ENCODE results near the gene FAM120C.

The FAM120C gene

GRCh38 chrX:54134269-54134668, 48.8 kb downstream of the FAM120C start:
- DNase-seq = no peak

DNA sequence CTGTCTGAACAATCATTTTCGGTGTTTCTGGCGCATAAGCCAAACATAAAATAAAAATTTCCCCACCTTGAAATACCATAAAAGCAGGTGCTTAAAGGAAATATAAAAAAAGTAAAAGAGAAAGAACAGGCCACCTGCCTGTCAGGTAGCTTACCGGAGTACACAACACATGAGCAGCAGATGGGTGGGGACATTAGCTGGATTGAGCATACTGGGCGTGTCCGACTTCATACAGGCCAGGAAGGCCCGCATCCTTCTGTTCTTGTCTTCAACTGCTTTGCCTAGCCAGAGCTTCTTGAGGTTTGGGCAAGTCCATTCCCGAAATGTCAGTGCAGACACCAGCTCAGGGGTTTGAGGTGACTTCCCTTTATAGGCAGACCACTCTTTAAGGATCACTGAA, 66.7 kb downstream of the FAM120C start:
- DNase-seq = no peak

DNA sequence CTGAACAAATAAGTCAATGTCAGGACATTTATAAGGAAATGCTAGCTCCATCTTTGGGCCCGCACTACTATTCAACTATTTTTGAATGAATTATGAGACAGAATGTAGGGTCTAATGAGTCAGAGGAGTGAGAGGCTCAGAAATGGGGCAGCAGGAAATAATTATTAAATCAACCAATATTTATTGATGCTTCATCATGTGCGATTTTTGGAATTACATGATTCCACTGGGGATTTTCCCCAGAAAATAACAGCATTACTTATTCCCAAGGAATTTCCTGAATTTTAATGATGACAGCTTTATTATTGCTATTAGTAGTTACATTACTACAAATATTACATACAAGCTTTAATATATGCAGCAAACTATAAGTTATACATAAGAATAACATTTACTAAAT, 89.5 kb downstream of the FAM120C start:
- no peak for DNase-seq

- DNase-seq = no peak
Measured at GRCh38 chrX:54093159-54093558, 89.9 kb downstream of the FAM120C start.

DNA sequence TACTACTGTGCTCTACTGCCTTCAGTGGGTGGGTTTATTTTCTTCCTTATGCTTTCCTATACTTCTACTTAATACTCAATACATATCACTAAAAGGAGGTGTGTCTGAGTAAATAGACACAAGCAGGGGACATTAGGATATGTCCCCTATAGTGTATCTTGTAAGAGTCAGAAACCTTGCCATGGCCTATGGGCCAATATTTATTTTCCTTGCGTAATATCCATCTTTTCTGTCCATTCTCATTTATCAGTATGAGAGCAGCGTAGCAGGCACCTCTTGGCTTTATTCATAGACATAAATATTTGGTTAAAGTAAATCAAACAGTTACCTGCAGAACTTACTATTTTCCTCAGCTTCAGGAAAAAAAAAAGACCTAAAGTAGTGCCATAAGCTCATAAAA, 92.2 kb downstream of the FAM120C start:
- DNase-seq = no peak

- DNase-seq = no peak
Measured at GRCh38 chrX:54089191-54089590, 93.9 kb downstream of the FAM120C start.

DNA sequence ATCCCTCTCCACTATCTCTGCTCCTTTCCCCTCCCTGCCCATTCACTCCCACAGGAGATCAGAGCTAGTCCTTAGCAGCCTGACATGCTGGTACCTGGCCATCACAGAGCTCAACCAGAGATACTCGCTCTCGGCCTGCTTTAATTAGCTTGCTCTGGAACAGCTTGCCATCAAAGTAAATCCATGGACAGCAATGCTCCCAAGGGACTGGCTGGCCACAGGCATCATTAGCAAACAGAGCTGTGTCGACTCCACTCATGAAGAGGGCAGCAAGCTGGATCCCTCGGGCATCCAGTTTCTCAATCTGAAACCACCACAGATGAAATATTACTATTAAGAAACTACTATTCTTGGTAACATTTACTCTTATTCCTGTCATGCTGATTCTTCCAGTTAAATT, 95.4 kb downstream of the FAM120C start:
- DNase-seq = no peak

GRCh38 chrX:54085666-54086065, 97.4 kb downstream of the FAM120C start:
- DNase-seq = no peak

DNA sequence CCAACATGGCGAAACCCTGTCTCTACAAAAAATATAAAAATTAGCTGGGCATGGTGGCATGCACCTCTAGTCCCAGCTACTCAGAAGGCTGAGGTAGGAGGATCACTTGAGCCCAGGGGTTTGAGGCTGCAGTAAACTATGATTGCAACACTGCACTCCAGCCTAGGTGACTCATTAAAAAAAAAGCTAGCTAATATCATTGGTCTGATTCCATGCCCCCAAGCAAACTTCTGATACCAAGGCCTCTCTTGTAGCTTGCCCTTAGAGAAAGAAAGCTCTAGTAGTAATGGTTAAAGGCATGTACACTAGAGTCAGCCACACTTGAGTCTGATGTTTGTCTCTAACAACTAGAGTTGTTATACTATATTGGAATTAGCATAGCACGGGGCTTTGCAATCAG, 106.2 kb downstream of the FAM120C start:
- no peak for DNase-seq

- no peak for DNase-seq
Measured at GRCh38 chrX:54074826-54075225, 108.2 kb downstream of the FAM120C start.

DNA sequence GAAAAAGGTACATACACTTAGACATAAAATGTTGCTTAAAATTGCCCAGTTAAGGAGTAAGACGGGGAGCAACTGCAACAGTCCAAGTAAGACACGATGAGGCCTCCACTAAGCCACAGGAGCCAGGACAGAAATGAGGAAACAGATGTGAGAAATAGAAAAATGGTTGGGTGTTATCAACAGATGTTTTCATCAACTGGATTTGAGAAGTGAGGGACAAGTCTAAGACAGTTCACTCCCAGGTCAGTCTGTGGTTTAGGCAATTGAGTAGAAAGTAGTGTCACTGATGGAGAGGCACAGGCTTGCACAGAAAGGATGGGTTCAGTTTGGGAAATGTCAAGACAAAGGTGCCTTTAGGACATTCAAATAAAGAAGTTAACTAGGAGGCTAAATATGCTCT, 115.3 kb downstream of the FAM120C start:
- no peak for DNase-seq

- no peak for DNase-seq
Measured at GRCh38 chrX:54066841-54067240, 116.2 kb downstream of the FAM120C start.

- DNase-seq = no peak
Measured at GRCh38 chrX:54064564-54064963, 118.5 kb downstream of the FAM120C start.

GRCh38 chrX:54063361-54063760, 119.7 kb downstream of the FAM120C start:
- DNase-seq = no peak

DNA sequence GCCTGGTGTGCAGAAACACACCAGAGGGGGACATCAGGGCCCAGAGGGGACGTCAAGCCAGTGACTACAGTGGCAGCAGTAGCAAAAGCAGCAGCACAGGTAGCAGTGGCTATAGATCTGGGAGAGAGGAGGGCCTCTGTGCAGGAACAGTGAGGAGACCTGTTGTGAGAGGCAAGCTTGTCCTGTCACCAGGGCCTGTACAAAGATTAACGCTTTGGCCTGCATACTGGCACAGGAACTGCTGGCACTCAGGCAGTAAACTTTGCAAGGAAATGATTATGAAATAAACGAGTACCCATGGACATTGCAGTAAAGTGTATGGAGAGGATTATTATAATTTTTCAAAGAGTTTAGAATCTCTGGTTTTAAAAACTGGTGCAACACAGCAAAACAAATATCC, 133.3 kb downstream of the FAM120C start:
- DNase-seq = no peak

GRCh38 chrX:54048412-54048811, 134.6 kb downstream of the FAM120C start:
- no peak for DNase-seq

DNA sequence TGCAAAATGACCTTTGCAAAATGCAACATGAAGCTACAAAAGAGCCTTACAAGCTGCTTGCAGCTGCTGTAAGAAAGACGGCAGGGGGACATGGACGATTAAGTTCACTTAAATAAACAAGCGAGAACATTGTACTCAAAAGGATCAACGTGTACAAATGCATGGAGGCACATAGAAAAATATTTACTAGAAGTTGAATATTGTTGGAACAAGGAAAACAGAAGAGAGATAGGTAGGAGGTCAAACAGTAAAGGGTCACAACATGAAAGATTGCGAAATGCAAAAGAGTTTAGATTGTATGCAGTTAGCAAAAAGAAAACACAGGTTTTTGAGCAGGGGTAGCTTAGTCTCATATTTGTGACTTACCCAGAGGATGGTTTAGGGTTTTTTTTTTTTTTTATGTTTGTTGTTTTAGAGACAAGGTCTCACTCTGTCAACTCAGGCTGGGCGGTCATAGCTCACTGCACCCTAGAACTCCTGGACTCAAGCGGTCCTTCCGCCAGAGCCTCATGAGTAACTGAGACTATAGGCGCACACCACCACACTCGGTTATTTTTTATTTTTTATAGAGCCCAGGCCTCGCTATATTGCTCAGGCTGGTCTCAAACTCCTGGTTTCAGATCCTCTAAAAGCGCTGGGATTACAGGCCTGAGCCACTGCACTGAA, 137.4 kb downstream of the FAM120C start:
- no peak for DNase-seq

DNA sequence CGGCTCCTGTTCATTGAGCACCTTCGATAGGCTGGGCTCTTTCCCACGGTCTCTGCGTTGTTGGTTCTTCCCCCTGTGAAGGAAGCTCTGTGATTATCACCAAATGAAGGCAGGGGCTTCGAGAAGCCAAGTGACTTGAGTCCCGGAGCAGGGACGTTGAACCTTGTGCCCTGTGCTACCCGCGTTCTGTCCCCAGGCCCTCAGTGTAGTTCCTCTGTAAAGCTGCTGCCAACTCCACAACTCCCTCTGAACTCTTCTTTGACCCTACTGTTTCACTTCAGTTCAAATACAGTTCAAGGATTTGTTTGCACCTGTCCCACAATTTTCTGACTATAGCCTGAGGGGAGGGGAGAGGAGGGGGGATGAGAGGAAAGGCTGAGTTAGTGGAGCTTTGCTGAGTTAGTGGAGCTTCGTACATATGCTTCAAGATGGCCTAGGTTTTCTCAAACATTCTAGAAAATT, 138.1 kb downstream of the FAM120C start:
- DNase-seq = no peak

DNA sequence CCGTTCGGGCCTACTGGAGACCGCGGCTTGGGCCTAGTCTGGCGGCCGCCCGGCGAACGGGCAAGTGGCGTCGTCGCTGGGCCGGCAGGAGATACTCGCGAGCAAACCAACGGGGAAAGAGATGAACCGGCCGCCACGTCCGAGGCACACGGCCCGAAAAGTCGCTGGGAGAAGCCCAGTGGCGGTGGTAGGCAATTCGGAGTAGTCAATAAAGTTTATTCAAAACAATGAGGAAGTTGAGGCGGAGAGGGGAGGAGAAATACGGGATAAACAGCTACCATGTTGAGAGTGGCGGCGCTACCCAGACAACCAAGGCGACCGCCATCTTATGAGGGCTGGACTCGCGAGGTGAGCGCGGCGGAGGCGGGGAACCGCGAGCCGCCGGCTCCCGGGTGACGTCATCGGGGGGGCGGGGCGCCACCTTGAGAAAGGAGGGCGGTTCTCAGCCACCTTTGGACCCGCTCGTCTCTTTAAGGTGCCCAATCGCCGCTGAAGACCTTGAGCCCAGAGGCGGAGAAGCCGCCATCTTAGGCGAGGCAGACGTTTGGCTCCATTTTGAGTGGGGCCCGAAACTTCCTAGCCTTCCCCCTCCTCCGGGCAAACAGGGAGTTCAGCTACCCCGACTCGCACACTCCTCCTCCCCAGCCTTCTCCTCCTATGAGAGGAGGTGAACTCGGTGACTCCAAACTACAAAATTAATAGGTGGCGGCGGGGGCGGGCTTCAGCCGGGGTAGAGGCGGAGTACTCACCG, 138.8 kb downstream of the FAM120C start, which contains the start of gene PHF8:
Gene PHF8 (minus strand): TSS at position 348 of the 751 bp plus-strand sequence. CDS start 1,745 bp downstream, outside the sequence.
- peak; percentile 96 for DNase-seq

DNA sequence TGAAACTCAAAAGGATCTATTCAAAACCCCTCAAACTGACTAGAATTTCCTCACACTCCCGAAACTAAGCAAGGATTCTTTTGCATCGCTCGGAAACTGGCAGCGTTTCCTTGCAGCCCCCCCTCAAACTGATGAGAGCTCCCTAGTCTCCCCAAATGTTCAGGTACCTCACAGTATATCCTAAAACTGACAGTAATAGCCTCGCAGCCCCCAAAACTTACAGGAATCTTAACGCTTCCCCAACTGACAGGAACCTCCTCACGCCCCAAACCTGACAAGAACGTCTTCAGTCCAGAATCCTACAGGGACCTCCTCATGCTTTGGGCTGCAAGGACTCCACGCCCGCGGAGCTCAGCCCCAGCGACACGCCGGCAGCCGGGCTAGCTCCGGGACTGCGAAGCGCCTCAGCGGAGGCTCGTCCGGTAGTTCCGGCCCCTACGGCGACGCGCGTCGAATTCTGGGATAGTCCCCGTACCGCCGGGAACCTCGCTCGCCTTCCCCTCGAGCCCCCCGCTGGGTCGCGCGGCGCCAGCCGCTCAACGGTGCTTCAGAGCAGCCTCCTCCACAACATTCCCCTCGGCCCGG, 139.4 kb downstream of the FAM120C start:
- DNase-seq = peak; percentile 35

- no peak for DNase-seq
Measured at GRCh38 chrX:54043056-54043455, 140.0 kb downstream of the FAM120C start.

GRCh38 chrX:54042609-54043021, 140.4 kb downstream of the FAM120C start:
- DNase-seq = peak; percentile 56

GRCh38 chrX:54030329-54030728, 152.7 kb downstream of the FAM120C start:
- DNase-seq = no peak

GRCh38 chrX:54029529-54030143, 153.4 kb downstream of the FAM120C start:
- no peak for DNase-seq
